NCI-H226 (cell line): ENCODE results near the gene TMEM209.
"Not testable (repeated sequence)": the region's sequence is repeated elsewhere in the genome, so short reads cannot be mapped to it uniquely, and the experiment has no call there.

Experiments used
- DNase-seq: peaks from one replicate; pipeline ENCODE4 v3.0.0-alpha.2; 2015

The TMEM209 gene

DNA sequence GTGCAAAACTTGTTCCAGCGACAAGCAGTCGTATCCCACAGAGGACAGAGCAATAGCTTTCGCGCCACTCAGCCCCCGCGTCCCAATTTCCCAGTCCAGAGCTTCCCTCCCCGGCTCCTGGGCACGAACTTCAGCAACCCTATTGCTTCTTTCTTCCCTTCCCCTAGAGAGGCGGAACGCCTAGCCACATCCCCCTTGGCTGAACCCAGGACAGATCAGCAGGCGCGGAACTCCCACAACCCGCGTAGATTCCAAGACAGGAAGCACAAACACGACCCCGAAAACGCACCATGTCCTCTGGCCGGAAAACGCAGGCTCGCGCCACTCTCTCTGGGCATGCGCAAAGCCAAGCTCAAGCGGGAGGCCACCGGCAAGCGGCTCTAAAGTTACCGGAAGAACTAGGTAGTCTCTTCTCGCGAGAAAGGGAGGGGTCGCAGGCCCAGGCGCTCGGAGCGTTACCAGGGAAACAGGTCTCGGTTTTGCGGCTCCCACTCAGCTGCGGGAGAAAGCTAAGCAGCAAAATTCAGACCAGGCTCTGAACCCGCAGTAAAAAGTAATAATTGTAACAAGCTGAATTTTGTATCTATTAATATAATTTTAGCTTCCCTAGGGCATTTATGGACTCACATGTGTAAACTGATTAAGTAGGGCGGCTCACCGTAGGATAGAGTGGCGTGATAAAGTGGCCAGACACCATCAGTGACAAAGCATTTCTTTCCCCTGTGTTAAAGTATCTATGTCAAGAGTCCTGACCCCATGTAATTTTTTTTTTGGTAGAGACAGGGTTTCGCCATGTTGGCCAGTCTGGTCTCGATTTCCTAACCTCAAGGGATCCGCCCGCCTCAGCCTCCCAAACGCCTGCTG is at the start of gene TMEM209:
Gene TMEM209 (minus strand): TSS at position 323 of the 864 bp plus-strand sequence. CDS start 31 bp downstream, at position 292.
- DNase-seq = peak; percentile 95

DNA sequence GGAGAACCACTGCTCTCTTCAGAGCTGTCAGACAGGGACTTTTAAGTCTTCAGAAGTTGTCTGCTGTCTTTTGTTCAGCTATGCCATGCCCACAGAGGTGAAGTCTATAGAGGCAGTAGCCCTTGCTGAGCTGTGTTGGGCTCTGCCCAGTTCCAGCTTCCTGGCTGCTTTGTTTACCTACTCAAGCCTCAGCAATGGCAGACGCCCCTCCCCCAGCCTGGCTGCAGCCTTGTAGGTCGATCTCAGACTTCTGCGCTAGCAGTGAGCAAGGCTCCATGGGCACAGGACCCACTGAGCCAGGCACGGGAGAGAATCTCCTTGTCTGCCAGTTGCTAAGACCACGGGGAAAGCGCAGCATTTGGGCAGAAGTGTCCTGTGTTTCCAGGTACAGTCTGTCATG is 49.3 kb upstream of the TMEM209 start:
- no peak for DNase-seq

DNA sequence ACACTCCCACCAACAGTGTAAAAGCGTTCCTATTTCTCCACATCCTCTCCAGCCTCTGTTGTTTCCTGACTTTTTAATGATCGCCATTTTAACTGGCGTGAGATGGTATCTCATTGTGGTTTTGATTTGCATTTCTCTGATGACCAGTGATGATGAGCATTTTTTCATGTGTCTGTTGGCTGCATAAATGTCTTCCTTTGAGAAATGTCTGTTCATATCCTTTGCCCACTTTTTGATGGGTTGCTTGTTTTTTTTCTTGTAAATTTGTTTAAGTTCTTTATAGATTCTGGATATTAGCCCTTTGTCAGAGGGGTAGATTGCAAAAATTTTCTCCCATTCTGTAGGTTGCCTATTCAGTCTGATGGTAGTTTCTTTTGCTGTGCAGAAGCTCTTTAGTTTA is 44.4 kb upstream of the TMEM209 start:
- not testable (repeated sequence) for DNase-seq

DNA sequence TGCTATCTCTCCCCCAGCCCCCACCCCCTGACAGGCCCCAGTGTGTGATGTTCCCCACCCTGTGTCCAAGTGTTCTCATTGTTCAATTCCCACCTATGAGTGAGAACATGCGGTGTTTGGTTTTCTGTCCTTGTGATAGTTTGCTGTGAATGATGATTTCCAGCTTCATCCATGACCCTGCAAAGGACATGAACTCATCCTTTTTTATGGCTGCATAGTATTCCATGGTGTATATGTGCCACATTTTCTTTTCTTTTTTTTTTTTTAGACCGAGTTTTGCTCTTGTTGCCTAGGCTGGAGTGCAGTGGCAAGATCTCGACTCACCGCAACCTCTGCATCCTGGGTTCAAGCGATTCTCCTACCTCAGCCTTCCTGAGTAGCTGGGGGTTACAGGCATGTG is 43.6 kb upstream of the TMEM209 start:
- DNase-seq = not testable (repeated sequence)

DNA sequence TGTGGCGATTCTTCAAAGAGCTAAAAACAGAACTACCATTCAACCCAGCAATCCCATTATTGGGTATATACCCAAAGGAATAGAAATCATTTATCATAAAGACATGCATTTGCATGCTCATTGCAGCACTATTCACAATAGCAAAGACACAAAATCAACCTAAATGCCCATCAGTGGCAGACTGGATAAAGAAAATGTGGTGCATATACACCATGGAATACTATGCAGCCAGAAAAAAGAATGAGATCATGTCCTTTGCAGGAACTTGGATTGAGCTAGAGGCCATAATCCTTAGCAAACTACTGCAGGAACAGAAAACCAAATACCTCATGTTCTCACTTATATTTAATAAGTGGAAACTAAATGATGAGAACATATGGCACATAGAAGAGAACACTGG is 41.3 kb upstream of the TMEM209 start:
- DNase-seq = not testable (repeated sequence)

DNA sequence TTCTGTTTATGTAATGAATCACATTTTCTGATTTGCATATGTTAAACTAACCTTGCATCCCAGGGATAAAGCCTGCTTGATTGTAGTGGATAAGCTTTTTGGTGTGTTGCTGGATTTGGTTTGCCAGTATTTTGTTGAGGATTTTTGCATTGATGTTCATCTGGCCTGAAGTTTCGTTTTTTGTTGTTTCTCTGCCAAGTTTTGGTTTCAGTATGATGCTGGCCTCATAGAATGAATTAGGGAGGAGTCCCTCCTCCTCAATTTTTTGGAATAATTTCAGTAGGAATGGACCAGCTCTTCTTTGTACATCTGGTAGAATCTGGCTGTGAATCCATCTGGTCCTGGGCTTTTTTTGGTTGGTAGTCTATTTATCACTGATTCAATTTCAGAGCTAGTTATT is 38.3 kb upstream of the TMEM209 start:
- DNase-seq = not testable (repeated sequence)

DNA sequence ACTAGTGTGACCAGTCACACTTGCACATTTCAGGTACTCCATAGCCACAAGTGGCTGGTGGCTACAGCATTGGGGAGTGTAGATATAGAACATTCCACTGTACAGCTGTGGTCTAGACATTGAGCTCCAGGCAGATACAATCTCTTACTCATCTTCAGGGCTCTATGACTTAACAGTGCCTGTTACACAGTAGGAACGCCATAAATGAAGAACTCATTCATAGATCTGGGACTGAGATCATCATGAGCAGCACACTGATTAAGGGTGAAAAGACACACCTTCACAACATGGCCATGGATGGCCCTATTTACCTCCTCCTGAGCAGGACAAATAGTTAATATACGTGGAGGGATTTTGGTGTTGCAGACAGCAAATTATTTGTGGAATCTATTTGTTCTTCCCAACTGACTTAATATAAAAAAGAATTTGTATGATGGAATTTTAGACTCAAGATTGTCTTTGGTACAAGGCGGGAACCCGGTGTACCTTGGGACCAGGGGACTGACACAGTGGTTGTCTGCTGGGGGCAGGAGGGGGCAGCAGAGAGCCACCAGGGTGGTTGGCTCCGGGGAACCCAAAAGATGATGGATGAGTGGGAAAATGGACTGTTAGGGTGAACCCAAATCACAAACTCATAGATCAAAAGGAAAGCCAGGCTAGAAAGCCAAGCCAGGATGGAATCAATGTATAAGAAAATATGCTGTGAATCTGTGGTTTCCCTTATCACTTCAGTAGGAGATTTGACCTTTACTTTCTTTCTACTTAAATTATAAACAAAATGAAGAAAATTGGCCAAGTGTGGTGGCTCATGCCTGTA is 37.2 kb upstream of the TMEM209 start:
- peak; percentile 75 for DNase-seq

DNA sequence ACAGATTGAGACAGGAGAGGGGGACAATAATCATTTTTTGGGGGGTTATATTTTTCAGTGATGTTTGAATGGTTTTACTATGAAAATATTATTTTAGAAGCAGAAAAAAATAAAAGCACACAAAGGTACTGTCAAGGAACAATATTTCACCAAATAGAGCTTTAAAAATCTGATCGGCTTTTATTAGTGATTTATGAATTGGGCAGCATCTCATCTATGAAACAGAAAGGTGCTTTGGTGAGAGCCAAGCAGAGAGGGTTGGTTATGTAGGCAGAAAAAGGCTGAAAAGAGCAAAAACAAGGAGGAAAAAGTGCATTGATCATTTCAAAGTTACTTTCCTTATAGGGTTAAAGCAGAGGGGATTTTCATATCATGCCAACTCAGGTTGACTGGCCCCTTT is 35.0 kb upstream of the TMEM209 start:
- DNase-seq = no peak

DNA sequence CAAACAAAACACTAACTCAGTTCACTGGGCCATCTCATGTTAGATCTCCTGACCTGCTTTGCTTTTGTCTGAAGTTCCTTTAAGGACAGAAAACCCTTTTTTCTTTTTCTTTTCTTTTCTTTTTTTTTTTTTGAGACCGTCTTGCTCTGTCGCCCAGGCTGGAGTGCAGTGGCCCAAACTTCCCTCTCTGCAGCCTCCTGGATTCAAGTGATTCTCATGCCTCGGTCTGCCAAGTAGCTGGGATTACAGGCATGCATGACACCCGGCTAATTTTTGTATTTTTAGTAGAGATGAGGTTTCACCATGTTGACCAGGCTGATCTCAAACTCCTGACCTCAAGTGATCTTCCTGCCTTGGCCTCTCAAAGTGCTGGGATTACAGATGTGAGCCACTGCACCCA is 31.2 kb upstream of the TMEM209 start:
- DNase-seq = not testable (repeated sequence)

DNA sequence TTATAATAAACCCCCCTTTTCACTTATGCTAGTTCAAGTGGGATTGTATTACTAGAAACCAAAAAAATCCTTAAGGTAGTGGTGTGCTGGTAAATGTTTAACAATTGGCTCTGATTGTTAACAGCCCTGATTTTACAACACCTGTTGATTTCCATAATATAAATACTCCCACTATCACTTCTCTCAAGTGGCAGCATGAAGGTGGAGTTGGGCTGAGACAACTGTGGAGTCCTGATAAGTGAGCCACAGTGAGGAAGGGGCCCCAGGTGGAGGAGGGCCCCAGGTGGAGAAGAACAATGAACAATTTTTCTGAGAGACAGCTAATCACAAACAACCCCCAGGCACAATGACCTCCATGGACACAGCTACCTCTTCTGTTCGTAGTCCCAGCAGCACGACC is 28.9 kb upstream of the TMEM209 start:
- no peak for DNase-seq

DNA sequence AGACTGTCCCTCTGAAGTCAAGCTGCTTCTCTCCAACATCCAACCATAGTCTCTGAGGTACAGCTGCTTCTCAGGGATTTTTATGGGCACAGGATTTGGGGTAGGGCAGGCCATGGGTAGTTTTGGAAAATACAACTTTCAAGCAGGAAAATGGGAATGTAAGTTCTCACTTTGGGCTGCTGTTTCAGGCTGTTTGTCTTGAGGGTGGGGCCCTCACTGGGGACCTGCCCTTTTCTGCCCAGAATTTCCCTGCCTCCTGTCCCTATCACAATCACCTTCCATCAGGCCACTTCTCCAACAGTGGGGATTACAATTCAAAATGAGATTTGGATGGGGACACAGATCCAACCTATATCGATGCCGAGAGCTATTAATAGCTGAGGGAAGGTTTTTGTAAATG is 27.0 kb upstream of the TMEM209 start:
- DNase-seq = no peak

DNA sequence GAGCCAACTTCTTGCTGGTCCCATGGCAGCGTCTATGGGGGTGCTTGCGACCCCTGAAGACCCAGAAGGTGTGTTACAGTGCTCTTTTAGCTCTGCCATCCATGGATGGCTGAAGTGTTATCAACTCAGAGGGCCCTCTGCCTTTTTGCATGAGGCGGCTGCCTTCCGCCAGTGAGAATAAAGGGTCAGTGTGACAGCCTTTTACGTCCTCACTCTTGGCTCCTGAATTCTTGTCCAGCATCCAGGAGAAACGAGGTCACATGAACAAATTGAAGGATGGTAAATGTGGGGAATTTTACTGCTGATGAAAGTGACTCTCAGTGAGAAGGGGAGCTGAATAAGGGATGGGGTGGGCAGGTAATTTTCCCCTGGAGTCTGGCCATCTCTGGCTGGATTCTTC is 26.6 kb upstream of the TMEM209 start:
- no peak for DNase-seq

DNA sequence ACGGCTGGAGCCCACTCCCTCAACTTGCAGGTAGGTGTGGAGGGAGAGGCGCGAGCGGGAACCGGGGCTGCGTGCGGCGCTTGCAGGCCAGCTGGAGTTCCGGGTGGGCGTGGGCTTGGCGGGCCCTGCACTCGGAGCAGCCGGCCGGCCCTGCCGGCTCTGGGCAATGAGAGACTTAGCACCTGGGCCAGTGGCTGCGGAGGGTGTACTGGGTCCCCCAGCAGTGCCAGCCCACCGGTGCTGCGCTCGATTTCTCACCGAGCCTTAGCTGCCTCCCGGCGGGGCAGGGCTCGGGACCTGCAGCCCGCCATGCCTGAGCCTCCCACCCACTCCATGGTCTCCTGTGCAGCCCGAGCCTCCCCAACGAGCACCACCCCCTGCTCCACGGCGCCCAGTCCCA is 24.8 kb upstream of the TMEM209 start:
- DNase-seq = not testable (repeated sequence)

DNA sequence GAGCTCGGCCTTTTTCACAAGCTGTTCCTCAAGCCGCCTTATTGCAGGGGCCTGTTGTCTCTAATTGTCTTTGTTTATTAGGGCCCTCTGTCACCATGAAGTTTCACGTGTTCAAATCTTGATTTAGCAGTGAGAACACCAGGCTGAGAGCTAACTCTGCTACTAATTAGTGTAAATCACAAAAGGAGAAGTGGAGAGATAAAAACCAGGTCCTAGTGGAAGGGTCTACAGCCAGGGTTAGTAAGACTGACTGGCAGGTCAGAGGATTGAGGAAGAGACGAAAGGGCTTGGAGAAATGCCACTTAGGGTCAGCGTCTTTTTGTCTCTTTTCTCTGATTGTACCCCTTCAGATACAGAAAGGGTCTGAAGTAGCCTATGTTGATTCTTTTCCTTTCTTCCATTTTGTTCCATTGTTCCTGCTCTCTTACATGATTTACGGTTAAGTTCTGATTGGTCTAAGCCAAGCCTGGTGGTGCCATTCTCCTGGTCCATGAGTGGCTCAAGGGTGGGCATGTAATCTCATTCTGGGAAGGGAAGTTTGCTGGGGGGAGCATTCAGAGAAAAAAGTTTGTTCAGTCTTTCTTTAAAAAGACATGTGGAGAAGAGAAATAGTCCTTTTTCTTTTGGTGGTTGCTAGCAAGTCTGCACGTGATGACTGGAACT is 23.8 kb upstream of the TMEM209 start:
- no peak for DNase-seq

DNA sequence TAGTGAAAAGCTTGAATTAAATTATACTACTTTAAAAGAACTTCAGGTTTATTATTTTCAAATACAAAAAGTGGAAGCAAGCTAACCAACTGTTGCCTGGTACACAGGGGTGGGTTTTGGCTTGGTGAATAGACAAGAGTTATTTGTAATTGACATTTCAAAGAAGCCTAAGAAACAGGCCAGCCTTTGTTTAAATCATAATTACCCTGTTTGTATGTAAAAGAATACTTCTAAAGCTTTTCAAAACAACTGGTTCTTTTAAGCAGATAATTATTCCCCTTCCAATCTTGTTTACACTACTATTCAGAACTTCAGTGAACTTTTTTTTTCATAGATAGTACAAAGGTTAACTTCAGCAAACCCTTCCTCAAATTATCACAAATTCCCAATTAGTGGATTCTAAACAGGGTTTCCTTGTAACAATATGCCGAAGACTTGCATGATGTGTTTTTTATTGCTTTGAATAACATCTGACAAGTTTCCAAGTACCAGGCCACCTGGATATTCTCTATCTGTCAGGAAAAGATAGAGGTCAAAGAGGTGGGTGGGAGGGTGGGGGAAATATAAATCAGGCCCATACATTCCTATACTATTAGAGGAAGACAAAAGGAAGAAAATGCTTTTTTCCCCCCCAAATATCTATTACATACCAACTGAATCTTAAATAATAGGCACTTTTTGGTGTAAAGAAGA is 22.8 kb upstream of the TMEM209 start:
- DNase-seq = no peak

DNA sequence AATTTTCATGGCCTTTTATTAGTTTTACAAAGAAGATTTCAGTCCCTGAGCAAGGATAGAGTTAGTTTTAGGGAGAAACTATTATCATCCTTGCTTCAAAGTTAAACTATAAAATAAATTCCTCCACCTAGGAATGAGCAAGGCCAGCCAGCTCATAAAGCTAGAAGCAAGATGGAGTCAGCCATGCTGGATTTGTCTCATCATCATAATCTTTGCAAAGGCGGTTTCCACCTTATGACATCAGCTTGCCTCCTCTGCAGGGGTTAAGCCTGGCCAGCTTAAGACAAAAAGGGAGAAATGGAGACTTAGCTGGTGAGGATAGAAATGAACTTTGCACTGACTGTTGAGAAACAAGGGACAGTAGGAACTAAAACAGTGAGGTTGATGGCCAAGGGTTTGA is 21.1 kb upstream of the TMEM209 start:
- DNase-seq = no peak

DNA sequence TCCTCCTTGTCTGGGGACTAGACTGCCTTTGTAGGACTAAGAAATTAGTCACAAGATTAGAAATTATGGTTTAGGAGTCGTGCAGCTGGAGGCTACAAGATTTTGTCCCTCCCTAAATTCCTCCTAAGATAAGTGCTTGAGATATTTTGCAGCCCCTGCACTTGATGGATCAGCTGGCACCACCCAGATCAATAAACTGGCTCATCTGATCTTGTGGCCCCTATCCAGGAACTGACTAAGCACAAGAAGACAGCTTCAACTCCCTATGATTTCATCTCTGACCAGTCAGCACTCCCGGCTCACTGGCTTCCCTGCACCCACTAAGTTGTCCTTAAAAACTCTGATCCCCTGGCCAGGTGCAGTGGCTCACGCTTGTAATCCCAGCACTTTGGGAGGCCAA is 19.7 kb upstream of the TMEM209 start:
- peak; percentile 34 for DNase-seq

DNA sequence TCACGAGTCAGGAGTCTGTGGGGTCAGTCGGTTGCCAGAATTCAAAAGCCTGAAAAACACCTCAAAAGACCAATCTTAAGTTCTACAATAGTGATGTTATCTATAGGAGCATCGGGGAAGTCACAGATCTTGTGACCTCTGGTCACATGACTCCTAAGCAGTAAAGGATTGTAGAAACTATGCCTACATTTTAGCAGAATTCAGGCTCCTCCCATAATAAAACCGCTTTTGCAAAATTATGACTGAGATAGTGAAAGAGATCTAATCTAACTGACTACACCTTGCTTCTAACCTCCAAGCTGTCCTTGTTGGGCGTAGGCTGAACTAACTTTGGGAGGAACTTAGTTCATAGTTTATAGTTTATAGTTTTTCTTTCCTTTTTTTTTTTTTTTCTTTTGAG is 19.0 kb upstream of the TMEM209 start:
- DNase-seq = no peak

DNA sequence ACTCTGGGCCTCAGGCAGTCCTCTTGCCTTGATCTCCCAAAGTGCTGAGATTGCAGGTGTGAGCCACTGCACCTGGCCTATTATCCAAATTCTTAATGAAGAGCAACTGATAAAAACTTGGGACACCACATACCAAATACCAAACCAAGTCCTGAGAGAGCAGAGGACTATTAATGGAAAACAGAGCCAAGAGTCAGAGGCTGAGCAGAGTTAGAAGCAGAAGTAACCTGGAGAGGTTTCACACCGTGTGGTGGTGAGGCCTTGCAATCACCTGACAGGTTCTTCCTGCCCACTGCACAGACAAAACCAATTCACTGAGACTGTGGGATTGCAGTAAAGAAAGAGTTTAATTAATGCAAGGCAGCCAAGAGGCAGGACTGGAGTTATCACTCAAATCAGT is 18.4 kb upstream of the TMEM209 start:
- DNase-seq = no peak

DNA sequence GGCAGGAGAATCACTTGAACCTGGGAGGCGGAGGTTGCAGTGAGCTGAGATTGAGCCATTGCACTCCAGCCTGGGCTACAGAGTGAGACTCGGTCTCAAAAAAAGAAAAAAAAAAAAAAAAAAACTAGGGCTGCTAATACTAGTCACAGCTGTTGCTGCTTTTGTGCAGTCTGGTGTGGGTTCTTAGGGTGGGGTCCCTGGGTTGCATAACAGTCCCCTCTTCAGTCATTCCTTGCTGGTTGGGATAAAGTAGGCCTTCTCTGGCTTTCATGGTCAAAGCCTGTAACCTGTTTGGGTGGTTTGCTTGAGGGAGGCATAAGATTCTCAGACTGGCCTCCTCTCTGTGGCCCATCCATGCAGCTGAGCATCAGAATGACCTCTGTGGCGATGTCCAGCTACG is 16.5 kb upstream of the TMEM209 start:
- DNase-seq = no peak

DNA sequence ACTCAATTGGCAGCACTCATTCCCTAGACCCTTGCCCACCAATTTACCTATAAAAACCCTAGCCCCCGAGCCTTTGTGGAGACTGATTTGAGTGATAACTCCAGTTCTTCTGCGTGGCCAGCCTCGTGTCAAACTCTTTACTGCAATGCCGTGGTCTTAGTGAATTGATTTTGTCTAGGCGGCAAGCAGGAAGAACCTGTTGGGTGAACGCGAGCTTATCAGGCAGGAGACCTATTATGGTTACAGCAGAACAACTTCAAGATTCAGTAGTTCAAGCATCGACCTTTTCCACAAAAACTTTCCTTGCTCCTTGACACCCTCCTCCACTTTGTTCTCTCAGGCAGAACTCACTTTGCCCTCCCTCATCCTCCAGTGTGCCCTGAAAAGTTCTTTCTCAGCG is 14.7 kb upstream of the TMEM209 start:
- no peak for DNase-seq

DNA sequence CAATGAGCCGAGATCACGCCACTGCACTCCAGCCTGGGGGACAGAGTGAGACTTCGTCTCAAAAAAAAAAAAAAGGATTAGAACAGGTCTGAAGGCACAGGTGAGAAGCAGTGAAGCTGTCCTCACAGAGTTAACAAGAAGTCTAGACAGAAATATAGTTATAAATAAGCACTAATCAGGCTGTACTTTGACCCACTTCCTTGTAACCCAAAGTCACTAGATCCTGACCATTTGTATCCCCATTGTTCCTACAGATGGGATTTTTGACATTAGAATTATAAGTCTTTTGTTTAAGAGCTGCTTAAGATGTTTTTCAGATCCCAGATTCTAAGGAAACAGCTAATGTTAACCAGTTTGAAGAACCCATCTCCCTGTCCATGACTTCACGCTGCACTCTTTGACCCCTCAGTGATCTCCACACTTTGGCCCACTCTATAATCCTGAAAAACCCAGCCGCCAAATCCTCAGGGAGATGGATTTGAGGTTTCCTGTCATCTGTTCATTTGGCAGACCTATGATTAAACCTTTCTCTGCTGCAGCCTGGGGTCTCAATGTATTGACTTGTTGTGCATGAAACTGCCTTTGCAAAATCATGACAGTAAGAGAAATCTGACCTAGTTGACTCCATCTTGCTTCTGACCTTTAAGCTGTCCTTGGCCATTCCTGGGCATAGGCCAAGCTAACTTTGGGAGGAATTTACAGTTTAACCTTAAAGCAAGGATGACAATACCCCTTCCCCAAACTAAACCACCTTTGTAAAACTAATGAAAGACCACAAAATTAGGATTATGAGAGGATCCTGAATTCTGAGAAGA is 13.8 kb upstream of the TMEM209 start:
- no peak for DNase-seq
